ENCODE data around the gene CBFB.

The CBFB gene

DNA sequence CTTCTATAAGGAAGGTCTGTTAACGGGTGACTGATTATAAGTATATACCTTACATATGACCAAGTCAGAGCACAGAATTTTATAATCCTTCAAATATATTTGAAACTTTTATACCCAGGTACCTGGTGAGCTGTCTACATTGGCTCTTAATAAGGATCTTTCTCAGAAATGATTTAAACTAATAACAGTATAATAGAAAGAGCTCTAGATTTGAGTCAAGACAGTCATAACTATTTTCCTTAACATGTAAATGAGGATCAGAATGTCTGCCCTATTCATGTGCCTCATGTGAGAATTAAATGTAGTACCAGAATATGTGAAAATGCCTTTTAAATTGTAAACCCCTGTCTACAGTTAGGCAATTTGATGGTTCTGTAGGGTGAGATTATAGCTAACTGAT lies 14.5 kb downstream of the CBFB start:
- TF ChIP-seq, protein P1, sequence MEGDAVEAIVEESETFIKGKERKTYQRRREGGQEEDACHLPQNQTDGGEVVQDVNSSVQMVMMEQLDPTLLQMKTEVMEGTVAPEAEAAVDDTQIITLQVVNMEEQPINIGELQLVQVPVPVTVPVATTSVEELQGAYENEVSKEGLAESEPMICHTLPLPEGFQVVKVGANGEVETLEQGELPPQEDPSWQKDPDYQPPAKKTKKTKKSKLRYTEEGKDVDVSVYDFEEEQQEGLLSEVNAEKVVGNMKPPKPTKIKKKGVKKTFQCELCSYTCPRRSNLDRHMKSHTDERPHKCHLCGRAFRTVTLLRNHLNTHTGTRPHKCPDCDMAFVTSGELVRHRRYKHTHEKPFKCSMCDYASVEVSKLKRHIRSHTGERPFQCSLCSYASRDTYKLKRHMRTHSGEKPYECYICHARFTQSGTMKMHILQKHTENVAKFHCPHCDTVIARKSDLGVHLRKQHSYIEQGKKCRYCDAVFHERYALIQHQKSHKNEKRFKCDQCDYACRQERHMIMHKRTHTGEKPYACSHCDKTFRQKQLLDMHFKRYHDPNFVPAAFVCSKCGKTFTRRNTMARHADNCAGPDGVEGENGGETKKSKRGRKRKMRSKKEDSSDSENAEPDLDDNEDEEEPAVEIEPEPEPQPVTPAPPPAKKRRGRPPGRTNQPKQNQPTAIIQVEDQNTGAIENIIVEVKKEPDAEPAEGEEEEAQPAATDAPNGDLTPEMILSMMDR (conservative IDR thresholded peaks at IDR 0.05) = no peak
- TF ChIP-seq ZFX (IDR thresholded peaks at IDR 0.05) = no peak
- H3K27ac ChIP-seq = no peak overlapping the region

DNA sequence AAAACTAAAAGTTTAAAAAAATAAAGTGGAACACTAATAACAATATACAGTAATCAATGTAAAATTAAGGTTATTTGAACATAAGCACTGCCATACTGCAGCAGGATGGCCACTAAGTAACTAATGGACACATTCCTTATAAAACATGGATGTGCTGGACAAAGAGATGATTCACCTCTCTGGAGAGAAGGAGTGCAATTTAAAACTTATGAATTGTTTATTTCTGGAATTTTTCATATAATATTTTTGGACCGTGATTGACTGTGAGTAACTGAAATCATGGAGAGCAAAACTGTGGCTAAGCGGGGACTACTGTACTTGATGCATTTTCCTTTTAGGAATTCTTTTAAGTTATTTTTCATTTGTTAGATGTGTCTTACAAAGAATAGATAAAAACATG lies 21.8 kb downstream of the CBFB start:
- TF ChIP-seq ZFX (IDR thresholded peaks at IDR 0.05) = no peak
- TF ChIP-seq, protein P1 (conservative IDR thresholded peaks at IDR 0.05) = no peak
- no peak overlapping the region for H3K27ac ChIP-seq

DNA sequence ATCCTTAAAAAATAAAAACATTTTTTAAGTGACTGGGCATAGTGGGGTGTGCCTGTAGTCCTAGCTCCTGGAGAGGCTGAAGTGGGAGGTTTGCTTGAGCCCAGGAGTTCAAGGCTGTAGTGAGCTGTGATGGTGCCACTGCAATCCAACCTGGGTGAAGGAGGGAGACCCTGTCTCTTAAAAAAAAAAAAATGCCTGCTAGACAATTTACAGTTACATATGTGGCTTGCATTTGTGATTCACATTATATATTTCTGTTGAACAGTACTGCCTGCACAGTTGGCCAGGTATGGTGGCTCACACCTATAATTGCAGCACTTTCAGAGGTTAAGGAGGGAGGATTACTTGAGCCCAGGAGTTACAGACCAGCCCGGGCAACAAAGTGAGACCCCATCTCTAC lies 23.4 kb downstream of the CBFB start:
- no peak overlapping the region for H3K27ac ChIP-seq

DNA sequence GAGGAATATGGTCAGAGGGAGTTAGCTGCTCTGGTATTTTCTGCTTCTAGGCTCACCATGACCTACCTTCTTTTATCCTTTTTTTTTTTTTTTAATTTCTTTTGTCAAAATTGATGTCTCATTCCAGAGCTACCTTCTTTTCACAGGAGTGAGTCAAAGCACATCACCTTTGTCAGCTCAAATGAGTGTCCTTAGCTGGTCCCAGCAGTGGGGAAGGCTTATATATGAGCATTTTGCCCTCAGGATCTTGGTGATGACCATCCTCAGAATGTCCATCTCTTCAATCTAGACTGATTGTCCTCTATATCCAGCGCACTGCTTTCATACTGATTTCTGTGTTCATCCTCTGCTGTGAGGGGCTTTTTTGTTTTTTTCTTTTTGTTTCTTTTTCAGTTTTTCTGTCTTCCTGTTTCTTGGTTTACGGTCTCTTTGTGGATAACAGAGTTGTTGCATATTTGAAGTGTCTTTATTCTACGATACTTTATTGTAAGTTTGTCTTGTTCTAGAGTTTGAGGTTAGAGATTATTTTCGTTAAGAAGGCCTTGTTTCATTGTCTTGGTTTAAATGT lies 24.9 kb downstream of the CBFB start:
- TF ChIP-seq ZFX (IDR thresholded peaks at IDR 0.05) = no peak
- TF ChIP-seq, protein P1 (conservative IDR thresholded peaks at IDR 0.05) = no peak
- no peak overlapping the region for H3K27ac ChIP-seq

More for the DNA sequence above, 23.4 kb downstream of the CBFB start:
- TF ChIP-seq, protein P1 (conservative IDR thresholded peaks at IDR 0.05) = no peak
- no peak for TF ChIP-seq ZFX (IDR thresholded peaks at IDR 0.05)

DNA sequence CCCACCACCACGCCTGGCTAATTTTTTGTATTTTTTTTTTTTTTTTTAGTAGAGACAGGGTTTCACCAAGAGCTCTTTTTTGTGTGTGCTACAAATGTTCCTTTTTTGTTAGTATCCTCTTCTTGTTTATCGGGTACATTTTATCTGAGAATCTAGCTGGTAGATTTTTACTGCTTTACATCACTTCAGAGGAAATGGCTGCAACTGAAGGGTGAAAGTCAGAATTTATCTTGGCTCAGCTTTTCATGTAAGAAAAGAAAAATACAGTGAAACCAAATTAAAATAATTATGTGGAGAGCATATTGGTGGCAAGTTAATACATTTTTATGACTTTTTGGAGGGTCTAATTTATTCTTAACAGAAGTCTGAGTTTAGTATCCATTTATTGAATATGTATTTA lies 26.0 kb downstream of the CBFB start:
- TF ChIP-seq, protein P1 (conservative IDR thresholded peaks at IDR 0.05) = no peak
- no peak for TF ChIP-seq ZFX (IDR thresholded peaks at IDR 0.05)
- no peak overlapping the region for H3K27ac ChIP-seq

DNA sequence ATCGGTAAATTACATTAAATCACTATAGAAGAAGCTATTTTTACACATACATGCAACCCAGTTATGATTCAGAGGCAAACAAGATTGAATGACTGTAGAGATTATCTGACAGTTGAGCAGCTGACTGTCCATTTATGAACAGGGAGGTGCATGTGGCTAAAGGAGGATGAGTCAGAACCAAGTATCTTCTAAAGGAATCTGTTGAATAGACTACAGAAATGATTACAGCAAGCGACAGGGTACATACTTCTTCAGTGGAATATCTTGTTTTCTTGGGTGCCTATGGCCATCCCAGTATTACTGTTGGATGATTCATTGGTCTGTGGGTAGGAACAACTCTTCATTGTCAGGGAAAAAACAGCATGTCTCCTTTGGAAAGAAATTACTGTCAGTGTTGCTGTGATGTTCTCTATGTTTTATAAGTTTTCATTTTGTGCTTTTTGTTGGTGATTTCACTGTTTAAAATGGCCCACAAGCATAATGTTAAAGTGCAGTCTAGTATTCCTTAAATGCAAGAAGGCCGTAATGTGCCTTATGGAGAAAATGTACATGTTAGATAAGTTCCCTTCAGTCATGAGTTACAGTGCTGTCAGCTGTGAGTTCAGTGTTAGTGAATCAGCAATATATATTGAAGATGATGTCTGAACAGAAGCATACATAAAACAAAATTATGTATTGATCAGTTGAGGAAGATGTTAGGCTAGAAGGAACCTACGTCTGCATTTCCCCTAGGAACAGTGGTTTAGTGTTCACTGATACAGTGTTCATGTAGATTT lies 27.0 kb downstream of the CBFB start:
- no peak for TF ChIP-seq ZFX (IDR thresholded peaks at IDR 0.05)
- TF ChIP-seq, protein P1 (conservative IDR thresholded peaks at IDR 0.05) = no peak
- no peak overlapping the region for H3K27ac ChIP-seq

DNA sequence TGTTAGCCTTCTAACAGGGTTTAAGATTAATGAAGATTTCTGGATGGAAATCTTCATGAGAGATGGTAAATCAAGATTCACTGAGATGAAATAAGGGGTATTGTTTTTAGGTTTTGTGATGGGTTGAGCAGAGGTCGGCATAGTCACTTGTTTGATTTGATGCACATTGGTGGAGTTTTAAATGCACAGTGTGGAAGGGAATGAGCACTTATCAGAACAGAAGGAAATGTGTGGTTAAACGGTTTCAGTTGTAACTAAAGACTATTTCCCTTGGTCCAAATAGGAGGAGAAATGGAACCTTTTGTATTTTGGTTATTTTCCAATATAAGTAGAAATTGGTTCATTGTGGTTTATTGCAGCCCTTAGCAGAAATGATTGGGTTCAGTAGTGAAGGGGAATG lies 34.1 kb downstream of the CBFB start:
- TF ChIP-seq ZFX (IDR thresholded peaks at IDR 0.05) = no peak
- TF ChIP-seq, protein P1 (conservative IDR thresholded peaks at IDR 0.05) = no peak

More for the DNA sequence above, 34.1 kb downstream of the CBFB start:
- no peak overlapping the region for H3K27ac ChIP-seq

Data from C4-2B (cell line).